GM18867 (cell line): ENCODE results near the gene TRAPPC11.

ENCODE experiments used
- ATAC-seq: cut with Tn5 transposase; IDR thresholded peaks from one replicate; pipeline ENCODE4 v1.9.1; 2021; ENCODE audit warnings: mild to moderate bottlenecking, moderate library complexity; ENCODE audit not compliant: unreplicated experiment

TRAPPC11 gene

DNA sequence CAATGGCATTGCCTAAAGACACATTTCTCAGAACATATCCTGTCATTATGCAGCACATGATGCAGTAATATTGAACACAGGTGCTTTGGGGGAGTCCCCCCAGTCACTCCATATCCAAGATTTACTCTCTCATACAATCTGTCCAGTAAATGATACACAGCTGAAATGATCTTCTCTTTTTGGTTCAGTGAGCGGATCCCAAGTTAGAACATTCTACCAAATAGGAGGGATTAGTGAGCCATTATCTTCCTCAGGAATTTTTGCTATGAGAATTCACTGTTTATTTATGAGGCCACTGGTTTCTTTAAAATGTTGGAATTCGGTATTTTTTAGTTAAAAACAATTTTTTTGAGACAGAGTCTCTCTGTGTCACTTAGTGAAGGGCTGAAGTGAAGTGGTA, 96.5 kb downstream of the TRAPPC11 start:
- no peak for ATAC-seq

- no peak for ATAC-seq
These were observed 98.0 kb downstream of the TRAPPC11 start for GRCh38 chr4:183757060-183757459.

GRCh38 chr4:183758061-183758757, 99.1 kb downstream of the TRAPPC11 start:
- ATAC-seq = no peak

DNA sequence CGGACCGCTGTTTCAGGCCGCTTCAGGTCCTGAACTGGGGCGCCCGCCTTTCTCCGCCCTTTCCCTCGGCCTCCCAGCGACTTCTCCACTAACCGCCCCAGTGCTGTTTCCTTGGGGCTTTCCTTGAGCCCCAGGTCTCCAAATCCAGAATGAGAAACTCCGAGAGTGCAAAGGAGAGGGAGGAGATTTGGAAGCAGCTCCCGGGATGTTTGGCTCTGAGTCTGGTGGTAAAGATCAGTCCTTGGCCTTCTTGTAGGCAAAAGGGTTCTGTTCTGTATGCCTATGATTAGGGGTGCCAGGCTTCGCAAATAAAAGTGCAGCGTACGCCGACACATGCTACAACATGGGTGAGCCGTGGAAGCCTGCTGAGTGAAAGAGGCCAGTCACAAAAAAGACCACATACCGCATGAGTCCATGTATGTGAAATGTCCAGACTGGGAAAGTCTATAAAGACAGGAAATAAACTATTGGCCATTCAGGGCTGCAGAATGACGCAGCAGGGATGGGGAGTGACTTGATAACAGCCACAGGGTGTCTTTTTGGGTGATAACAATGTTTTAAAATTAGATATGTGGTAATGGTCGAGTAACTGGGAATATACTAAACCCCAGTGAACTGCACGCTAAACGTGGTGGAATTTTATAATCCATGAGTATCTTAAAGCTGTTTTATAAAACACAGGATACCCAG, 99.8 kb downstream of the TRAPPC11 start:
- no peak for ATAC-seq

GRCh38 chr4:183760326-183760725, 101.2 kb downstream of the TRAPPC11 start:
- ATAC-seq = no peak
